ENCODE data around the gene NXPH4. TPM values are rescaled to one million over a fixed set of nuclear protein-coding genes. Genes with fewer than 3 reads are reported as not detected.

NXPH4 gene
- total RNA-seq, 2 experiments from 2014 or later, result 0.38 to 0.40 TPM

- POLR2A ChIA-PET, result interaction anchor here (1.9 kb wide), 1 partner anchor 27 kb away, joined by 16 read pairs; no protein-coding TSS in a partner anchor
- CTCF ChIA-PET, result interaction anchor here (1.0 to 15.6 kb wide), 14 partner anchors 11 to 264 kb away, joined by 3 to 327 read pairs (median 5); partner anchors contain the start of genes SHMT2, STAC3 and STAT6
Observed at GRCh38 chr12:57212701-57213057, 3.9 kb upstream of the NXPH4 start.

- ChIA-PET POLR2A (interaction anchor here (0.6 to 1.9 kb wide), 6 partner anchors 12 to 67 kb away, joined by 3 to 16 read pairs (median 5); partner anchors contain the start of gene SHMT2), CTCF (interaction anchor here (0.7 to 15.6 kb wide), 19 partner anchors 8 to 304 kb away, joined by 3 to 327 read pairs (median 5); partner anchors contain the start of genes SHMT2, STAC3 and STAT6)
Observed at GRCh38 chr12:57213058-57213715, 3.4 kb upstream of the NXPH4 start.

DNA sequence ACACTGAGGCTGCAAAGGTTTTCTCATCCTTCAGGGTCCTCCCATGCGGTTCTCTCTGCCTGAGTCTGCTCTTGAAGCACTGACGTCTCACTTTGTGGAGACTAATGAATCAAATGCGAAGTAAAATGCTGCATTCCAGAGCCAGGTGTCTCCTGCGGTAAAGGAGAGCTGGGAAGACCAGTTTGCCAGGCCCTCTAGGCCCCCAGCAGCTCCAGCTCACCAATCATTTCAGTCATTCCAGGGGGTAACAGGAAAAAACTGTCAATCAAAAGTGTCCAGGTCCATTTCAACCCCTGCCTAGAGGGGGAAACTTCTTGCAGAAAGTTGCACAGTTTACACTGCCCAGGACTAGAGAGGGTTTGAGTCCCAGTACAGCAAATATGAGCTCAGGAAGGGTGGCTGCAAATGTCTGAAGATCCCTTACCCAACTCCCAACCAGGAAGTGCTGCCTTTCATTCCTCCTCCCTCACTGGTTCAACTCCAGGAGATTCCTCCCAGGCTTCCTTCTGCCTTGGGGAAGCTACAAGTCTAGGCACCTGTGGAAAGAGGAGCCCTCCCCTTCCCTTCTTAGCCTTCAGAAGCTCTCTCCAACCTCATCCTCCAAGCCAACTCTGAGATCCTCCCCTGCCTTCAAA, 2.7 kb upstream of the NXPH4 start:
- ChIA-PET POLR2A (interaction anchor here (0.6 to 1.9 kb wide), 7 partner anchors 11 to 66 kb away, joined by 3 to 16 read pairs (median 5); partner anchors contain the start of gene SHMT2), CTCF (interaction anchor here (0.7 to 15.6 kb wide), 23 partner anchors 9 to 304 kb away, joined by 3 to 327 read pairs (median 4); partner anchors contain the start of genes SHMT2, STAC3 and STAT6)

- ChIA-PET POLR2A (interaction anchor here (1.2 to 1.9 kb wide), 4 partner anchors 11 to 29 kb away, joined by 5 to 16 read pairs (median 8); partner anchors contain the start of gene SHMT2), CTCF (interaction anchor here (0.7 to 15.6 kb wide), 19 partner anchors 9 to 303 kb away, joined by 3 to 327 read pairs (median 5); partner anchors contain the start of genes SHMT2 and STAC3)
Observed at GRCh38 chr12:57214398-57214781, 2.2 kb upstream of the NXPH4 start.

DNA sequence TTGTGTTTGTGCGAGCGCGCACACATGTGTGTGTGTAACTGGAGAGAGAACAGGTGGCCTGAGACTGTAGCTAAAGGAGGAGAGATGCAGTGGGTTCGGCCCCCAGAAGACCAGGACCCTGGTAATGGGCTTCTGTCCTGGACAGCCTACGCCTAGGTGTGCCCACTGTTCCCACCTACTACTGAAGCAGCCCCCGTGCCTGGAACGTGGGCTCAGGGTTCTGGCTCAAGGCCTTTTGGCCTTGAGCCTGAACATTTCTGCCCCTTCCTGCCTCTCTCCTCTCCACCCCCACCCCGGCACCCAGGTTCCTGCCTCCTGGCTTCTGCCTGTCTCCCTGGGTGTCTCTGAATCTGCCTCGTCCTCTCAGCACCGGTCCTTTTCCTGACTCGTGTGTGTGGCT, 1.5 kb upstream of the NXPH4 start:
- CTCF ChIA-PET, result interaction anchor here (1.1 to 15.6 kb wide), 8 partner anchors 8 to 121 kb away, joined by 3 to 327 read pairs (median 18); partner anchors contain the start of genes SHMT2 and STAC3
- POLR2A ChIA-PET, result interaction anchor here (1.0 to 1.7 kb wide), 3 partner anchors 14 to 28 kb away, joined by 5 to 12 read pairs (median 5); partner anchors contain the start of gene SHMT2

DNA sequence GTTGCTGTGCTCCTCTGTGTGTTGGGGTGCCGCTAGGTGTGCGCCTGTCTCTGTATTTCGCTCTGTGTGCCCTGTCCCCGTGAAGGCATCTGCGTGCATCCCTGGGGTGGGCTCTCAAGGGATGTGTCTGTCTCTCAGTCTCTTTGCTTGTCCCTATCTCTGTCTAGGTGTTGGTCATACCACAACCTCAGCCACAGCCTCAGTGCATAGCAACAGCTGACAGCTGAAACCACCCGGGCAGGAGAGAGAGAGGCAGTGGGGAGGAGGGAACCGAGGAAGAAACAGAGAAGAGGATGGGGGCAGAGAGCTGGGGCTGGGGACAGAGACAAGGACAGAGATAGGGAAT, 953 bp upstream of the NXPH4 start:
- CTCF ChIA-PET, result interaction anchor here (0.8 to 15.6 kb wide), 4 partner anchors 9 to 122 kb away, joined by 3 to 327 read pairs (median 48); partner anchors contain the start of gene SHMT2

GRCh38 chr12:57216921-57217879, 606 bp downstream of the NXPH4 start:
- POLR2A ChIA-PET, result interaction anchor here (0.6 to 1.2 kb wide), 3 partner anchors 10 to 22 kb away, joined by 3 to 4 read pairs (median 3); partner anchors contain the start of gene SHMT2

More for the DNA sequence above, 953 bp upstream of the NXPH4 start:
- POLR2A ChIA-PET, result interaction anchor here (1.0 to 1.2 kb wide), 2 partner anchors 11 to 14 kb away, joined by 4 to 5 read pairs; partner anchors contain the start of gene SHMT2

DNA sequence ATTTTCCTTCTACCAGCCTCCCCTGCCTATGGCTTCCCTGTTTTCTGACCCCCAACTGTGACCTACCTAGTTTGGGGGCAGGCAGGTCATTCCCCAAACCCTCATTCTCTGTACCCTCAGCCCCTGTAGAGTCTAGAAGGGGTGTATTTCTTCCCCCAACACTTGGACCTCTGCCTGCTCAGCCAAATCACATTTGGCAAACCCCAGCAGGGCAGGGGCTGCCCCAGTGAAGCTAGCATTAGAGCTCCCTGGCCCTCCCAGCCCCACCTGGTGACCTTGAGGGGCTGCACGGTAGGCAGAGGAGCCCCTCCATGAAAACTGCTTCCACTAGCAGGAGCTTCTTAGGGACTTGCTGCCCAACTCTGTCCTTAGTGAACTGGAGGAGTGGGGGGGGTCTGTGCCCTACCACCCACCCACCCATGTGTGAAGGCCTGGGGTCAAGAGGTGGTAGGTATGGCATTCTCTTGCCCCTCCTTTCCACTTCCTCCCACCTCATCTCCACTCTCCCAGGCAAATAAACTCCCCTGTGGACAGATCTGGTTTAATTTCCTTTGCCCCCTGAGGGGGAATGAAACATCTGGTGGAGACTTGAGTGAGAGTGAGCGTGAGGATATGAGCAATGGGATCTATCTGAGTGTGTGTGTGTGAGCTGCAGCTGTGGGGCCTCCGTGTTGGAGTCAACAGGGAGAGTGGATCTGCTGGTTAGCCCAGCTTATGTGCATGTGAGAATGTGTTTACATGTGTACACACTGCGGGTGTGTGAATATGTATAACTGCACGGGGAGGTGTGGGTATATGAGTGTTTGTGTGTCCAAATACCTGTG, 1.6 kb downstream of the NXPH4 start:
- POLR2A ChIA-PET, result interaction anchor here (0.8 kb wide), 1 partner anchor 20 kb away, joined by 3 read pairs; no protein-coding TSS in a partner anchor
- CTCF ChIA-PET, result interaction anchor here (1.8 to 15.6 kb wide), 2 partner anchors 8 to 22 kb away, joined by 8 to 327 read pairs; a partner anchor contains a TSS

More at GRCh38 chr12:57216921-57217879, 606 bp downstream of the NXPH4 start:
- CTCF ChIA-PET, result interaction anchor here (1.8 to 15.6 kb wide), 2 partner anchors 9 to 23 kb away, joined by 8 to 327 read pairs; a partner anchor contains a TSS

- CTCF ChIA-PET, result interaction anchor here (15.6 kb wide), 1 partner anchor 21 kb away, joined by 327 read pairs; a partner anchor contains a TSS
- POLR2A ChIA-PET, result no interaction called here
Observed at GRCh38 chr12:57219205-57219992, 2.8 kb downstream of the NXPH4 start.

- POLR2A ChIA-PET, result no interaction called here
- CTCF ChIA-PET, result interaction anchor here (15.6 kb wide), 1 partner anchor 20 kb away, joined by 327 read pairs; a partner anchor contains a TSS
Observed at GRCh38 chr12:57219993-57220754, 3.6 kb downstream of the NXPH4 start.

- POLR2A ChIA-PET, result no interaction called here
- CTCF ChIA-PET, result interaction anchor here (13.2 kb wide), 1 partner anchor 22 kb away, joined by 316 read pairs; a partner anchor contains a TSS
Observed at GRCh38 chr12:57220770-57221168, 4.2 kb downstream of the NXPH4 start.

- ChIA-PET POLR2A (no interaction called here), CTCF (interaction anchor here (4.5 to 13.2 kb wide), 2 partner anchors 7 to 21 kb away, joined by 29 to 316 read pairs; a partner anchor contains a TSS)
Observed at GRCh38 chr12:57221169-57221917, 4.7 kb downstream of the NXPH4 start.

DNA sequence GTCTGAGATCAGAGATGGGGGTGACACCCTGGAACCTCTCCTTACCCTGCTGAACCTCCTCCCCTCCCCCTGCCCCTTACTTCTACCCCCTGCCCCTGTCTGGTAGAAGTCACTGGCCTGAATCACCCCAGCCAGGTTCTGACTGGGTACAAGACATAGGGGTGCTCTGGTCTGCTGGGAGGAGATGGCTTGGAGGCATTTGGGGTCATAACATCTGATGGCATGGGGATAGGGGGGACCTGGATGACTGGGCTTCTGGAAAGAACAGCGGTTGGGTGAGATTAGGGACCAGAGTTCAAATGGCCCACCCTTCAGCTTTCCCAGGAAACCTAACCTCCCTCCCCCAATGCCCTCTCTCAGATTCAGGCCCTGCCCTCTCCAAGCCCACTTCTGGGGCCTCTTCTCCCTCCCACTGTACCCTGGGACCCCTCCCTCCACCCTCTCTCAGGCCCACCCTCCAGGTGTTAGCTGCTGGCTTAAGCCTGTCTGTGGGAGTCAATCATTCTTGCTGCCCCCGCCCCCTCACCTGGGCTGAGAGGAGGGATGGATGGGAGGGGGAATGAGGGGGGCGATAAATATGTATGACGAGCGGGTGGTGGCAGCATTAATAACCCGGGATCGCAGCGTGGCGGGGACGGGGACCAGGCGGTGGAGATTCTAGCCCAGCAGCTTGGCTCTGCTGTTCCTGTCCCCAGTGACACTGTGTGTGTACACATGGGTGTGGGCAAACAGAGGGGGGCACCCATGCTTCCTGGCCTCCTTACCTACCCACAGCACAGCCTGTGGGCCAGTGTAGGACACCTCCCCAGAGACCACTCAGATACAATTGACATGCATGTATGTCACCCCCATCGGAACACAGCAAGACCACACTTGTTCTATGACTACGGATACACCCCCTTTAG, 5.9 kb downstream of the NXPH4 start:
- CTCF ChIA-PET, result interaction anchor here (1.3 to 13.2 kb wide), 3 partner anchors 9 to 98 kb away, joined by 3 to 316 read pairs (median 29); a partner anchor contains a TSS

More for the DNA sequence above, 5.9 kb downstream of the NXPH4 start:
- POLR2A ChIA-PET, result interaction anchor here (0.7 to 1.3 kb wide), 3 partner anchors 14 to 110 kb away, joined by 3 to 4 read pairs (median 4); a partner anchor contains a TSS
